GM18507 (cell line): Measurements from ENCODE around the gene HS2ST1.

Source experiments
- DNase-seq: peaks from one replicate; pipeline ENCODE4 v3.0.0; 2011; ENCODE audit warnings: low read depth; ENCODE audit not compliant: insufficient read length; ENCODE audit errors: extremely low spot score
- FAIRE-seq: peaks from 2 replicates; lab custom pipeline; 2011; peaks lifted over from hg19 to GRCh38; lab: Jason Lieb, UNC

Gene HS2ST1

GRCh38 chr1:87126886-87127505 is 212.6 kb downstream of the HS2ST1 start:
- DNase-seq = no peak
- FAIRE-seq = no peak

DNA sequence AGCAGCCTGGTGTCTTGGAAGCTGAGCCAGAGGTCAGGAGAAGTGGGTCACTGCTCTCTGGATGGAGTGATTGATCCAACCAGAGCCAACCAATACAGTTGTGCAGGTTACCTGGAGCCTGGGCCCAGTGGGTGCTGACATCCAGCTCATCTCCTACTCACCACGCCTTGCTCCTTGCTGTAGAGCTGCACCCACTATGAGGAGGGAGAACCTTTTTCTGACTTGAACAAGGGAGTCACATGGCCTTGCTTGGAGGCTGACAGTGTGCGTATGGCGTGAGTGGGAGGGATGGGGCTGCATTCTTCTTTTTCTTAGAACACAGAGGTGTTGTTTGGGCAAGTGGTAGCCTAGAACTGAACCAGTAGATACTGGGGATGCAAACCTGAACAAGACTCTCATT is 213.1 kb downstream of the HS2ST1 start:
- FAIRE-seq = no peak
- DNase-seq = no peak

DNA sequence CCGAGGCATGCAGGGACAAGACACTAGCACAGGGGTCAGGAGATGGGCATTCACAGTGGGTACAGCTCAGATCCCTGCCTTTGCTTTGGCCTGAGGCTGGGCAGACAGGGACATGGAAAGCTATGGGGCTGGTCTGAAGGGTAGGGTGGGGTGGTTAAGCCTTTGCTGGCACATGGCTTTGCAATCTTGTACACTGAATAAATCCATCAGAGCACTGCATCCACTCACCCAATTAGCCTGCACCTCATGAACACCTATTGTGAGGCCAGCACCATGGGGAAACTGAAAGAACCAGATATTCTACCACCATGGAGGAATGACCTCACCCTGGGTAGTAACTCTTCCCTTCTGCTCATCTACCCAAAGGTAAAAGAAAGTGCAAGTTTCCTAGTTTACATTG is 214.6 kb downstream of the HS2ST1 start:
- no peak for FAIRE-seq

DNA sequence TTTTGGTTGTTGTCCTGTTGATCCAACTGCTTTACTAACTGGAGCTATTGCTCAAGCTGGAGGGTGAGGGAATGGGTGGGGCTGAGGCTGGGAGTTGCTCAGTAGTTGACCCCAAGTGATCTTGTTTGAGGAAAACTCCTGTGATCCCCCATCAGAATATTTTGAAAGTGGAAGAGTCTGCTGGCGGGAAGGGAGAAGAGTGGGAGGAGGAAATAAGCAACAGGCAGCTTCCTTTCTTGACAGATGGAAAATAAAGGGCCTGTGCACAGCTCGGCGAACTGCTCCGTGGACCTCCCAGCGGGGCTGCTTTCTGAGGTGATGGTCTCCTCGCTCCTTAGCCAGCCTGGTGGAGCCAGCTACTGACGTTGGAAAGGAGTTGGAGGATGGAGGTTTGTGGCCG is 215.2 kb downstream of the HS2ST1 start:
- FAIRE-seq = no peak

More for the DNA sequence above, 214.6 kb downstream of the HS2ST1 start:
- no peak for DNase-seq

DNA sequence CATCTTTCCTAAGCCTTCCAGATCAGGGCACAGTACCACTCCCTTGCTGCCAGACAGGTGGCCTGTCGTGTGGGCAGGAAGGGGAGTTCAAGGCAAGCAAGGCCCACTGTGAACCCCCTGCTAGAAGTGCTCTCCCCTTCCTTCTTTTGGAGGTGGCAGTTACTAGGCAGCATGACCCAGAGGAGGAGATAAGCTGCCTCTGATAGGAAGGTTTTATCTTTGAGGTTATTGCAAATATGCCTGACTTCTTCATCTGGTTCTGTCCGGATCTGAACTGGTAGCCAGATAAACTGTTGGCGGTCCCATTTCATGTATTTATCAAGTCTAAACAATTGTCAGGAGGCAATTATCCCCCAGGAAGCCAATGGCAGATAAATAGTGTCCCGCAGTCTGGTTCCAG is 216.0 kb downstream of the HS2ST1 start:
- FAIRE-seq = no peak
- no peak for DNase-seq

More for the DNA sequence above, 215.2 kb downstream of the HS2ST1 start:
- DNase-seq = no peak

DNA sequence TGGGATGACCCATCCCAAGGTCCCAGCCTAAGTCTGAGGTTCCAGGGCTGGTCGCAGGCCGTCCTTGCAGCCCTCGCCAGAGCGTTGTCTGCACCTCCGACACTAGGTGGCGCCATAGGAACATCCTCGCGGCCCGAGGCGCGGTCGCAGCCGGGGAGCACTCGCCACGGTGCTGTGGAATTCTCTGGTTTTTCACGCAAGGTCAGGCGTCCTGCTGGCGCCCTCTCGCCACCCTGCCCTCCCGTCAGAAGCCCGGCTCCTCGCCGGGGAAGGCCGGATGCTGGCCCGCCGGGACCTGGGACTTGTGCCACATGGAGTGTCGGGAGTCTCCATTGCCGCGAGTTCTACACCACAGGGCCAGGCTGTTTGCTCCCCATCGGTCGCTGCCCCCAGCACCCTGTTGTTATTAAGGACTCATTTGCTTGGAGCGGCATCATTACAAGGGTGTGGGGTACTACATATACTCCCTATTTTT is 217.4 kb downstream of the HS2ST1 start:
- peak; percentile 83 for FAIRE-seq

DNA sequence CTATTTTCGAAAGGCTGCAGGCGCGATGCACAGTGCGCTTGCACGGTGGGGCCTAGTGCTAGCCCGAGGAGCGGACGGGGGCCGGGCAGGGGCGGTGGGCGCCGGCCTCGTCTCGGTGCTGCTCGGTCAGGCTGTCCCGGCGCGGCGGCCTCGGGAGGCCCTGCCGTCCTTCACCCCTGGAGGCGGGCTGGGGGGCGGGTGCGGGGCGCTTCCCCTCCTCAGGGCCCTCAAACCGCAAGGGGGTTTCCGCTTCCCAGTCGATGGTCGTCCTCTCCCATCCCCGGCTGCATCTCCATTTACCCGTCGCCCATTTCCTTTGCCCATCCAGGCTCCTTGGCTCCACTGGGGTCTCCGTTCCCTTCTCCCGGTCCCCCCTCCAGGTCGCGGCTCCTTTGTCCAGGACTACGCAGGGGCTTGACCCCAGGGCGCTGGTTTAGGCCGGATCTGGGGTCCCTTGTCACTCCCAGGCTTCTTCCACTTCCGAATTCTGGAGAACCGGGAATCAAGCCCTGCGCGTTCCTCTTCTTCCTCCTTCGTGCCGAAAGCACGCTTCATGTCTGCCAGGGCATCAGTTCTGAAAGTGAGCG is 217.9 kb downstream of the HS2ST1 start:
- FAIRE-seq (no peak), DNase-seq (no peak)

More for the DNA sequence above, 217.4 kb downstream of the HS2ST1 start:
- peak; percentile 65 for DNase-seq

DNA sequence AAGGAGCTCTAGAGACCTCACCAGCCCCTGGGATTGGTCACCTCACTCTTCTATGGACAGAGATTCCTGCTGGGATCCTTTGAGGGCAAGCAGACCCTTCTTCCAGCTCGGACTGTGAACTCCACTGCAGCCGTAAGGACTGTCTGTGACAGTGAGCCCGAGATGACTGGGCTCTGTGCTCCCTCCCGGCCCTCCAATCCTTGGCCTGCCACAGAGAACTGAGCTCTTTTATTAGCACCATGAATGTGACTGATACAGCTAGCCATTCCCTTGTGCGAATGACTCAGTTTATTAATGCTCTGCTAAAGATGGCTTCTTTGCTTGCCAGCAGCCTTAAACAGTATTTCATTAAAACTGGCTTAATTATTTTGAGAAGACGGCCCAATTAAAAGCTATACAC is 219.6 kb downstream of the HS2ST1 start:
- DNase-seq = no peak
- FAIRE-seq = no peak

DNA sequence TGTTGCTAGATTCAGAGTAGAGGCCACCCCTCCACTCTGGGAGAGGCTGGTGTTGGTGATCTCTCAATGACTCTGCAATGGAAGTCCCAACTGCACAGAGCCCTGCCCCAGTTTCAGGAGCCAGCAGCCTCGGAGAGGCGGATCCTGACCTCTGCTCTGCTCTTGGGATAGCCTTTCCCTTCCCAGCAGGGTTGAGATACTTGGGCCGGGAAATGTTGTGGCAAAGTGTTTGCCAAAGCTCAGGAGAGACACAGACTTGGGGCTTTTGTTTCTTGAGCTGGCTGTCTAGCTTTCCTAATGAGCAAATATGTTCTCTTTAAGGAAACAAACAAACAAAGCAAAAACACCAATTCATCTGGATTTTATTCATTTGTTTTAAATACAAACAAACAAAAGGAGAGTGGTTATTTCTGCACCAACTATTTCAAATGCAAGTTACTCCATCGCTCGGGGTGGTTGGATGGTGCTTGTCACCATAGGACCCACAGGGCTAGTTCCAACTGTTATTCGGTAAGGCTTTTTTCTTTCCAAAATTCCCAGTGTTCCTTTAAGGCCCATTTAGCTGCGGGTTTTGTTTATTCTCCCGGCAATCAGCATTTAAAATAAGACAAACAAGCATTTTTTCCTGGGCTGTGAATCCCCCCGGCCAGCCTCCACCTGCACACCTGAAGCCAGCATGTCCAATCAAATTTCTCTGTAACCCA is 220.3 kb downstream of the HS2ST1 start:
- DNase-seq (no peak), FAIRE-seq (no peak)

GRCh38 chr1:87135329-87135712 is 220.9 kb downstream of the HS2ST1 start:
- FAIRE-seq = no peak

DNA sequence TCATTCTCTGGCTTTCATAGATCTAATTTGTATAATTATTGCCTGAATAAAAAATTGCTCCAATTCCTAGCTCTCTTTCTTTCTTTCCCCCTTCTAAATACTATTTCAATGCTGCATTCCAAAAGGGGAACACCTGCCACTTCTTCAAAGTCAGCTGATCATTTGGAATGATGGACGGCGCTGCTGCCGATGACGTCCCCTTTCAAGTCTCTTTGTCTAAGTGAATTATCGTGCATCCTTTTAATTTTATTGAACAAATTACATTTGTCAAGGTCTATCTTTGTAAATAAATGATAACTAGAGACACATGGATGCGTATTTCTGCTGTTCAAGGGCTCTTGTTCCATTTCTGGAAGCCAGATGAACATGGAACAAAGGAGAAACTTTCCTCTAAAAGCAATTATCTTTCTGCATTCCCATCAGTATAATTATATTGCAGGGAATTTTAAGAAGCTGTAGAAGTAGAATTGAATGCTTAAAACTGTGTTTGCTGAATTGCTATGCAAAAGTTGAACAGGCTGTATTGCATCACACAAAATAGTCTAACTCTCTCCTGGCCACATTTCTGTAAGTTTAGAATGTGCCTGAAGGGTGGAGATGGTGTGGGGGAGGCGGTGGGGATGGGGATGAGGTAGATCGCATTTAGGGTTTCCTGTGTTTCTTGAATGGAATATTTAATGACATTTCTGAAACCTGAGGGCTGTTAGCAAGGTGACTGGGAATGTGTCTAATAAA is 222.3 kb downstream of the HS2ST1 start:
- FAIRE-seq = no peak
- no peak for DNase-seq

More at GRCh38 chr1:87135329-87135712, 220.9 kb downstream of the HS2ST1 start:
- DNase-seq = no peak

- DNase-seq = no peak
- no peak for FAIRE-seq
Measured at GRCh38 chr1:87137342-87137739, 222.9 kb downstream of the HS2ST1 start.

DNA sequence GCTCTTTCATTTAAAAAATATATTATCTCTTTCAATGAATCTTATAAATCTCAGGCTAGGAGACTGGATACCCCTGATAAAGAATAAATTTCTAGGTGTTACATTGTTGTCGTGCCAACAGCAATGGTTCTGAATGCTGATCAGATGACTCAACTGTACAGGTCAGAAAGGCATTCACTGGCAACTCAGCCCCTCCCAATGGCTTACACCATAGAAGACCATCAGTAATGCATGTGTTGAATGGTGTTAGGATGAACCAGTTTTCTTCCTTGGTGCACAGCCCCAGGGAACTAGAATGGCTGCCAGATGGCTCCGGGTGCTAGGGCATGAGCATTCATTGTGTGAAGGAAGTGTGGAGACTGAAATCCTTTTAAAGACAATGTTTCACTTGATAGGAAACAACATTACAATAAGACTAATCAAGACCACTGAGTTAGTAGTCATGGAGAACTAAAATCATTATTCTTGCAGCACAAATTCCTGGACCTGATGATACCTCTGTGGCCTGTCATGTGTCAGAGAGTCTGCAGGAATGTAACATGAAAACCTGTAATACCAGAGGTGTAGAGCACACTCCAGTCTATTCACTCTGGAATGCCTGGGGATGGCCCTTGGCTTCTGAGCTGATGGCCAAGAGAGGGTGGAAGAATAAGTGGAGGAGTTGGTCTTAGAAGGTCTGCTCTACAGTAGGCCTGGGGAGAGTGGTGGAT is 226.6 kb downstream of the HS2ST1 start:
- FAIRE-seq = no peak

GRCh38 chr1:87141556-87141955 is 227.1 kb downstream of the HS2ST1 start:
- no peak for DNase-seq
- no peak for FAIRE-seq

More for the DNA sequence above, 226.6 kb downstream of the HS2ST1 start:
- DNase-seq = no peak

GRCh38 chr1:87143413-87144135 is 229.1 kb downstream of the HS2ST1 start:
- FAIRE-seq (no peak), DNase-seq (no peak)

- FAIRE-seq (no peak), DNase-seq (no peak)
Measured at GRCh38 chr1:87144316-87144895, 230.0 kb downstream of the HS2ST1 start.

DNA sequence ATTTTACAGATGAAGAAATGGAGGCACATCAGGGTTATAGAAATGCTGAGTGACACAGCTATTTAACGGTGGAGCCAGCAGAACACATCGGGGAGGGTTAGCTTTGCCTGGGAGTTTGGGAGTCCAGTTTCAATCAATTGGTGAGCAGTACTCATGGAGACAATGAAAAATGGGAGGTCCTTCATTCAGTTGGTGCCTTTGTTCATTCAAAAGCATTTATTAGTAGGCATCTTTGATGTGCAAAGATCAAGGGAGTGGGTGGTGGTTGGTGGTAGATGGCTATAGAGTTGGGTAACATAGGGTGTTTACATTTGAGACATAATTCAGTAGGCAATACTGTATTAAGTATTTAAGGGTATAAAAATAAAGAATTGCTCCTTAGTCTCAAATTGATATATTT is 230.5 kb downstream of the HS2ST1 start:
- DNase-seq (no peak), FAIRE-seq (no peak)

GRCh38 chr1:87146538-87146937 is 232.1 kb downstream of the HS2ST1 start:
- FAIRE-seq (no peak), DNase-seq (no peak)

DNA sequence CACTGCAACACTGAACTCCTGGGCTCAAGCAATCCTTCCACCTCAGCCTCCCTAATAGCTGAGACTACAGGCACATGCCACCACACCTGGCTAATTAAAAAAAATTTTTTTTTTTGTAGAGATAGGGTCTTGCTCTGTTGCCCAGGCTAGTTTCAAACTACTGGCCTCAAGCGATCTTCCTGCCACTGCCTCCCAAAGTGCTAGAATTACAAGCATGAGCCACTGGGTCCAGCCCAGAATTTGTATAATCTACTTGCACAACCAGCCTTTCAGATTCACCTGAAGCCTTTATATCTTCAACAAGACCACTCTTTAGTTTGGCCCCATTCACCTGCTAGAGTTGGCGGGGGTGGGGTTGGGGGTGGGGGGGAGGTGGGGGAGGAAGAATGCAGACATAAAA is 232.6 kb downstream of the HS2ST1 start:
- DNase-seq = no peak
- no peak for FAIRE-seq
